IMR-90 (cell line): ENCODE data around the gene MPPED1. TPM values are rescaled to one million over a fixed set of nuclear protein-coding genes. Genes with fewer than 3 reads are reported as not detected.

Source experiments
- ATAC-seq: fragments of 200-7000 bp; cut with Tn5 transposase; 2 replicates; pipeline ENCODE4 v1.9.1; 2020; ENCODE audit warnings: low read depth, mild to moderate bottlenecking, moderate library complexity
- BruUV-seq: library from RNA; stranded (reverse); fragments of 400-500 nt; replicated peaks from 2 replicates; lab custom pipeline; 2021; lab: Mats Ljungman, UMichigan
- CTCF ChIA-PET: fragments of 300-600 bp; formaldehyde crosslinking; extraction: SDS; loops from one replicate; lab custom pipeline; 2021; ENCODE audit warnings: antibody characterized with exemption; lab: Yijun Ruan, JAX
- POLR2A ChIA-PET: fragments of 300-600 bp; sonication (Branson Sonifier 250); formaldehyde crosslinking; loops from one replicate; lab custom pipeline; 2022; ENCODE audit warnings: antibody characterized with exemption; ENCODE audit not compliant: unreplicated experiment; lab: Charles Lee
- DNase-seq: peaks from one replicate; pipeline ENCODE4 v3.0.0; 2013
- H2AFZ ChIP-seq: replicated peaks from 2 replicates; pipeline ENCODE3; 2013; ENCODE audit warnings: low read length, mild to moderate bottlenecking; ENCODE audit not compliant: poor library complexity
- H2AK5ac ChIP-seq: 2 replicates; pipeline ENCODE4 v1.6.1; 2013; ENCODE audit warnings: low read depth, low read length, inconsistent platforms
- H2AK9ac ChIP-seq: replicated peaks from 2 replicates; pipeline ENCODE3; 2013; ENCODE audit warnings: mild to moderate bottlenecking, low read depth, low read length, moderate library complexity; ENCODE audit not compliant: poor library complexity
- H2BK120ac ChIP-seq: 2 replicates; pipeline ENCODE4 v1.6.1; 2013; ENCODE audit warnings: low read depth, low read length, inconsistent platforms
- H2BK15ac ChIP-seq: 3 replicates; pipeline ENCODE4 v1.6.1; 2013; ENCODE audit warnings: low read depth, low read length, inconsistent platforms
- H2BK20ac ChIP-seq: 2 replicates; pipeline ENCODE4 v1.6.1; 2013; ENCODE audit warnings: low read depth, mild to moderate bottlenecking, inconsistent platforms, low read length, moderate library complexity
- H2BK5ac ChIP-seq: 2 replicates; pipeline ENCODE4 v1.6.1; 2013; ENCODE audit warnings: mild to moderate bottlenecking, low read depth, low read length, inconsistent platforms; ENCODE audit not compliant: poor library complexity, severe bottlenecking
- H3K14ac ChIP-seq: replicated peaks from 2 replicates; pipeline ENCODE4 v1.6.1; 2013; ENCODE audit warnings: low read depth, low read length, inconsistent platforms
- H3K18ac ChIP-seq: 2 replicates; pipeline ENCODE4 v1.6.1; 2013; ENCODE audit warnings: low read depth, low read length, control low read depth
- H3K23ac ChIP-seq: 2 replicates; pipeline ENCODE4 v1.6.1; 2013; ENCODE audit warnings: low read depth, low read length, inconsistent platforms
- H3K27ac ChIP-seq: 2 replicates; pipeline ENCODE4 v1.5.1; 2013; ENCODE audit warnings: mild to moderate bottlenecking, control low read depth, low read length; ENCODE audit not compliant: insufficient read depth
- H3K27me3 ChIP-seq: 2 replicates; pipeline ENCODE4 v1.6.1; 2013; ENCODE audit warnings: low read length; ENCODE audit not compliant: control insufficient read depth, insufficient read depth
- H3K36me3 ChIP-seq: 2 replicates; pipeline ENCODE4 v1.6.1; 2013; ENCODE audit warnings: low read length, mixed read lengths; ENCODE audit not compliant: control insufficient read depth, insufficient read depth
- H3K4ac ChIP-seq: 2 replicates; pipeline ENCODE4 v1.6.1; 2013; ENCODE audit warnings: low read depth, low read length, inconsistent platforms
- H3K4me1 ChIP-seq: 2 replicates; pipeline ENCODE4 v1.6.1; 2013; ENCODE audit warnings: low read length, mixed read lengths; ENCODE audit not compliant: control insufficient read depth, insufficient read depth
- H3K4me2 ChIP-seq: 2 replicates; pipeline ENCODE4 v1.6.1; 2013; ENCODE audit warnings: low read depth, mild to moderate bottlenecking, control low read depth, low read length, moderate library complexity
- H3K4me3 ChIP-seq: 2 replicates; pipeline ENCODE4 v1.5.1; 2013; ENCODE audit warnings: low read depth, mild to moderate bottlenecking, control low read depth, low read length, moderate library complexity; ENCODE audit not compliant: insufficient read depth
- H3K56ac ChIP-seq: 2 replicates; pipeline ENCODE4 v1.6.1; 2013; ENCODE audit warnings: low read length, inconsistent platforms; ENCODE audit not compliant: insufficient read depth; ENCODE audit errors: extremely low read depth
- H3K79me1 ChIP-seq, 2 experiments: 2 replicates each; pipeline ENCODE4 v1.6.1; 2013; ENCODE audit warnings: low read length in 2 of 2, inconsistent platforms in 1 of 2, low read depth in 1 of 2
- H3K9ac ChIP-seq: 2 replicates; pipeline ENCODE4 v1.6.1; 2013; ENCODE audit warnings: low read depth, low read length, control low read depth
- H3K9me1 ChIP-seq: 2 replicates; pipeline ENCODE4 v1.6.1; 2013; ENCODE audit warnings: low read length, inconsistent platforms; ENCODE audit not compliant: insufficient read depth
- H3K9me3 ChIP-seq: 2 replicates; pipeline ENCODE4 v1.6.1; 2013; ENCODE audit warnings: low read length; ENCODE audit not compliant: control insufficient read depth, insufficient read depth
- H4K20me1 ChIP-seq: 2 replicates; pipeline ENCODE4 v1.6.1; 2013; ENCODE audit warnings: low read length, inconsistent platforms; ENCODE audit not compliant: insufficient read depth
- H4K5ac ChIP-seq: 2 replicates; pipeline ENCODE4 v1.6.1; 2013; ENCODE audit warnings: mild to moderate bottlenecking, low read depth, low read length, control low read depth
- H4K8ac ChIP-seq, 2 experiments: 2 replicates each; pipeline ENCODE4 v1.6.1; 2013; ENCODE audit warnings: low read depth in 2 of 2, low read length in 2 of 2, control low read depth in 1 of 2, inconsistent platforms in 1 of 2
- H4K91ac ChIP-seq: 2 replicates; pipeline ENCODE4 v1.6.1; 2013; ENCODE audit warnings: low read depth, low read length, inconsistent platforms; ENCODE audit not compliant: insufficient read depth
- CEBPB ChIP-seq: IDR thresholded peaks from 2 replicates; pipeline ENCODE4 v1.6.1; 2012; ENCODE audit warnings: low read depth, low read length, improper control_type of control experiment
- MAZ ChIP-seq: IDR thresholded peaks from 2 replicates; pipeline ENCODE4 v1.6.1; 2012; ENCODE audit warnings: low read depth, mild to moderate bottlenecking, low read length, improper control_type of control experiment, moderate library complexity, borderline replicate concordance
- WGBS, 2 experiments: methylation state at CpG; one replicate each; pipeline versions ENCODE4 v1.1.5 to v1.1.7; 2013; ENCODE audit warnings: missing lambda C conversion rate in 2 of 2; ENCODE audit not compliant: insufficient read length in 1 of 2; ENCODE audit errors: extremely low coverage in 2 of 2; 5-methylcytosine and 5-hydroxymethylcytosine counted together
- dilution Hi-C: fragments of 300-500 bp; cut with HindIII; formaldehyde crosslinking; loops from one replicate; pipeline ENCODE4 v1.14.3; 2018; ENCODE audit warnings: low sequenced_read_pairs; ENCODE audit not compliant: unreplicated experiment
- in situ Hi-C: fragments of 300-500 bp; cut with MboI; formaldehyde crosslinking; loops from 3 replicates; pipeline ENCODE4 v1.14.3; 2019; ENCODE audit warnings: low sequenced_read_pairs, inconsistent platforms, mixed read lengths
- intact Hi-C: fragments of 100-400 bp; cut with micrococcal nuclease; formaldehyde crosslinking; loops from 2 replicates; pipeline ENCODE4 v1.10.0; 2022
- polyA plus RNA-seq, 3 experiments: library from polyadenylated mRNA; depleted of rRNA; stranded (reverse); fragments of >200 nt; gene quantifications; 2 replicates each; pipeline ENCODE4 v1.2.3, GENCODE V29; 2012; ENCODE audit warnings: low replicate concordance in 1 of 3
- total RNA-seq: library from RNA; depleted of rRNA; stranded (reverse); fragments of >200 nt; gene quantifications from 2 replicates; pipeline ENCODE4 v1.2.3, GENCODE V29; 2012

Gene MPPED1
- total and polyA plus RNA-seq, 2 of the 4 experiments (the other 2 are of a cell fraction), result not detected

DNA sequence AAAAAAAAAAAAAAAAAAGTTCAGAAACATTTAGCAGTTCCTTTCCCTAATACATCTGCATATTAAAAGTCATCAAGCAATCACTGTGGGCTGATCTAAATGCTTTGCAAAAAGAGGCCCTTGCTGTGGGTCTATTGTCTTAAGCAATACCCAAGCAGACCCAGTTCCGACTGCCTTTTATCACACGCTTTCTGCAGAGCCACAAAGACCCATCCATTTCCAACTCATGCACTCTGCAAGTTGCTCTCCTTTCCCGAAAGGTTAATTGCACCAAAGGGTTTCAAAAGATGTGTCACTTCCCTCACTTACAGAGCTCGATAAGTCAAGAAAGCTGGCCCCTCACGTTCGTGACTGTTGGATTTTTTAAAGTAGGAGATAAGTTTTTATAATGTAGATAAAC, 138.9 kb downstream of the MPPED1 start:
- Histone ChIP-seq H2AK5ac (no peak overlapping the region), H3K9me3 (no peaks in the 10 kb centered on the region), H4K8ac (no peak overlapping the region), H2AFZ (no peak overlapping the region), H3K4ac (no peak overlapping the region), H3K9me1 (no peaks in the 10 kb centered on the region), H3K4me2 (no peak overlapping the region), H3K9ac (no peak overlapping the region), H4K5ac (no peak overlapping the region), H3K18ac (no peak overlapping the region), H2AK9ac (no peak overlapping the region), H3K27ac (no peak overlapping the region), H3K23ac (no peak overlapping the region), H3K36me3 (no peaks in the 10 kb centered on the region), H4K91ac (no peak overlapping the region), H3K79me1 (no peaks in the 10 kb centered on the region), H3K27me3 (no peaks in the 10 kb centered on the region), H2BK5ac (no peak overlapping the region), H3K4me1 (no peaks in the 10 kb centered on the region), H2BK120ac (no peak overlapping the region), H4K20me1 (no peaks in the 10 kb centered on the region), H2BK15ac (no peak overlapping the region), H3K4me3 (no peak overlapping the region), H2BK20ac (no peak overlapping the region), H3K14ac (no peak overlapping the region), H3K56ac (no peak overlapping the region)
- TF ChIP-seq CEBPB (no peak), MAZ (no peak)
- CTCF ChIA-PET, result no interaction called here
- dilution Hi-C loops, result no loop called here
- ATAC-seq (no peak), DNase-seq (no peak)
- no TSS peak for BruUV-seq
- intact Hi-C loops, result no loop called here
- no CpG with 5 or more reads among the region's 6 CpGs for WGBS, 2 experiments
- in situ Hi-C loops, result no loop called here
- POLR2A ChIA-PET, result no interaction called here
